ENCODE results near the gene RRM2.
"Not testable (repeated sequence)": the region's sequence is repeated elsewhere in the genome, so short reads cannot be mapped to it uniquely, and the experiment has no call there.

Gene RRM2

GRCh38 chr2:10135296-10136089, 13.0 kb downstream of the RRM2 start:
- DNase-seq: no peak

- no peak for DNase-seq
Observed at GRCh38 chr2:10136101-10136934, 13.8 kb downstream of the RRM2 start.

GRCh38 chr2:10137053-10137843, 14.7 kb downstream of the RRM2 start:
- no peak for DNase-seq

- DNase-seq: no peak
Observed at GRCh38 chr2:10139536-10139935, 17.0 kb downstream of the RRM2 start.

GRCh38 chr2:10140841-10141610, 18.5 kb downstream of the RRM2 start:
- DNase-seq: no peak

- no peak for DNase-seq
Observed at GRCh38 chr2:10141736-10142639, 19.4 kb downstream of the RRM2 start.

- DNase-seq: no peak
Observed at GRCh38 chr2:10142640-10142965, 20.1 kb downstream of the RRM2 start.

- DNase-seq: no peak
Observed at GRCh38 chr2:10144771-10145518, 22.4 kb downstream of the RRM2 start.

- no peak for DNase-seq
Observed at GRCh38 chr2:10145519-10146357, 23.2 kb downstream of the RRM2 start.

- no peak for DNase-seq
Observed at GRCh38 chr2:10146366-10147005, 23.9 kb downstream of the RRM2 start.

- DNase-seq: not testable (repeated sequence)
Observed at GRCh38 chr2:10147050-10147660, 24.6 kb downstream of the RRM2 start.

GRCh38 chr2:10148268-10148667, 25.7 kb downstream of the RRM2 start:
- DNase-seq: no peak

GRCh38 chr2:10149635-10150034, 27.1 kb downstream of the RRM2 start:
- DNase-seq: no peak

- DNase-seq: no peak
Observed at GRCh38 chr2:10150436-10150835, 27.9 kb downstream of the RRM2 start.

- no peak for DNase-seq
Observed at GRCh38 chr2:10151462-10151861, 28.9 kb downstream of the RRM2 start.

- no peak for DNase-seq
Observed at GRCh38 chr2:10157293-10157692, 34.8 kb downstream of the RRM2 start.

GRCh38 chr2:10158681-10159080, 36.1 kb downstream of the RRM2 start:
- no peak for DNase-seq

GRCh38 chr2:10159086-10159485, 36.5 kb downstream of the RRM2 start:
- no peak for DNase-seq

- no peak for DNase-seq
Observed at GRCh38 chr2:10159581-10160131, 37.1 kb downstream of the RRM2 start.
